Neural progenitor cell (in vitro differentiated cells): ENCODE results near the gene ARL8A. TPM values are rescaled to one million over a fixed set of nuclear protein-coding genes. Genes with fewer than 3 reads are reported as not detected.

Source experiments
- DNase-seq: peaks from one replicate; pipeline ENCODE4 v3.0.0-alpha.2; 2016; ENCODE audit warnings: low spot score
- H2AFZ ChIP-seq: fragments of 200-600 bp; sonication (generic); replicated peaks from 2 replicates; pipeline ENCODE4 v1.6.1; 2016; ENCODE audit warnings: antibody characterized with exemption
- H3F3A ChIP-seq: fragments of 200-600 bp; sonication (generic); 2 replicates; pipeline ENCODE4 v1.6.1; 2016; ENCODE audit warnings: antibody characterized with exemption, low read depth
- H3K27ac ChIP-seq: fragments of 200-600 bp; sonication (generic); 2 replicates; pipeline ENCODE4 v1.5.1; 2016; ENCODE audit warnings: mild to moderate bottlenecking
- H3K27me3 ChIP-seq: fragments of 200-600 bp; sonication (generic); 2 replicates; pipeline ENCODE4 v1.6.1; 2016; ENCODE audit warnings: mild to moderate bottlenecking, moderate library complexity
- H3K36me3 ChIP-seq: fragments of 200-600 bp; sonication (generic); 2 replicates; pipeline ENCODE4 v1.5.1; 2016
- H3K4me1 ChIP-seq: fragments of 200-600 bp; sonication (generic); 2 replicates; pipeline ENCODE4 v1.6.1; 2016; ENCODE audit warnings: mixed run types
- H3K4me2 ChIP-seq: fragments of 200-600 bp; sonication (generic); 2 replicates; pipeline ENCODE4 v1.6.1; 2016
- H3K4me3 ChIP-seq: fragments of 200-600 bp; sonication (generic); 2 replicates; pipeline ENCODE4 v1.5.1; 2016
- H3K79me2 ChIP-seq: fragments of 200-600 bp; sonication (generic); 2 replicates; pipeline ENCODE4 v1.6.1; 2016; ENCODE audit warnings: low read depth
- H3K9ac ChIP-seq: fragments of 200-600 bp; sonication (generic); 2 replicates; pipeline ENCODE4 v1.6.1; 2016
- H3K9me3 ChIP-seq: fragments of 200-600 bp; sonication (generic); 2 replicates; pipeline ENCODE4 v1.5.1; 2016; ENCODE audit warnings: low read depth
- H4K20me1 ChIP-seq: fragments of 200-600 bp; sonication (generic); 2 replicates; pipeline ENCODE4 v1.6.1; 2016; ENCODE audit warnings: low read depth
- H3K27ac Mint-ChIP-seq: 3 replicates; pipeline ENCODE4 v1.8.0; 2021; ENCODE audit warnings: mixed read lengths
- H3K27me3 Mint-ChIP-seq: 2 replicates; pipeline ENCODE4 v1.8.0; 2022; ENCODE audit warnings: low read depth, mild to moderate bottlenecking, inconsistent platforms, moderate library complexity, mixed read lengths; ENCODE audit not compliant: insufficient read depth
- H3K36me3 Mint-ChIP-seq: 3 replicates; pipeline ENCODE4 v1.8.0; 2021; ENCODE audit warnings: mixed read lengths
- H3K4me1 Mint-ChIP-seq: 3 replicates; pipeline ENCODE4 v1.8.0; 2021; ENCODE audit warnings: mixed read lengths
- H3K4me3 Mint-ChIP-seq: 3 replicates; pipeline ENCODE4 v1.8.0; 2021; ENCODE audit warnings: mild to moderate bottlenecking, moderate library complexity, mixed read lengths
- H3K9me3 Mint-ChIP-seq: 3 replicates; pipeline ENCODE4 v1.8.0; 2020; ENCODE audit warnings: mixed read lengths
- CTCF ChIP-seq: fragments of 200-600 bp; sonication (generic); IDR thresholded peaks from 2 replicates; pipeline ENCODE4 v1.5.1; 2017; ENCODE audit warnings: antibody characterized with exemption, mild to moderate bottlenecking
- EZH2 ChIP-seq: fragments of 200-600 bp; sonication (generic); IDR thresholded peaks from 2 replicates; pipeline ENCODE4 v1.6.1; 2017; ENCODE audit warnings: antibody characterized with exemption, mild to moderate bottlenecking, moderate library complexity
- EZH2phosphoT487 ChIP-seq: fragments of 200-600 bp; sonication (generic); IDR thresholded peaks from 2 replicates; pipeline ENCODE4 v1.6.1; 2017; ENCODE audit warnings: antibody characterized with exemption
- total RNA-seq: library from RNA; depleted of rRNA; stranded (reverse); fragments of >200 nt; gene quantifications from 2 replicates; pipeline ENCODE4 v1.2.3, GENCODE V29; 2015; ENCODE audit warnings: low replicate concordance

Gene ARL8A
- total RNA-seq, 1 donor from 2014 or later = 13.3 TPM

- Histone ChIP-seq H3K36me3 (no peaks in the 10 kb centered on the region), H3K4me3 (no peak overlapping the region), H3K27me3 (no peaks in the 10 kb centered on the region), H3K9ac (no peak overlapping the region), H3K4me2 (no peak overlapping the region), H3F3A (peaks cover 4% of the 10 kb centered on the region), H3K9me3 (no peaks in the 10 kb centered on the region), H4K20me1 (no peaks in the 10 kb centered on the region), H3K4me1 (peaks cover 3% of the 10 kb centered on the region), H3K79me2 (no peaks in the 10 kb centered on the region), H3K27ac (no peak overlapping the region), H2AFZ (no peak overlapping the region)
- H3K27ac Mint-ChIP-seq = no peak overlapping the region
- H3K4me3 Mint-ChIP-seq = no peak overlapping the region
- peaks cover 3% of the 10 kb centered on the region for H3K4me1 Mint-ChIP-seq
- no peak for TF ChIP-seq CTCF
- TF ChIP-seq EZH2phosphoT487 = no peak
- no peak for TF ChIP-seq EZH2
- no peaks in the 10 kb centered on the region for H3K36me3 Mint-ChIP-seq
- H3K27me3 Mint-ChIP-seq = peaks cover 8% of the 10 kb centered on the region
- no peaks in the 10 kb centered on the region for H3K9me3 Mint-ChIP-seq
- no peak for DNase-seq
These were observed 23.5 kb downstream of the ARL8A start for GRCh38 chr1:202121006-202121405.

GRCh38 chr1:202117898-202118371 is 26.6 kb downstream of the ARL8A start:
- TF ChIP-seq EZH2phosphoT487 (no peak), CTCF (no peak), EZH2 (no peak)
- no peak overlapping the region for H3K9ac ChIP-seq
- no peaks in the 10 kb centered on the region for H3K9me3 Mint-ChIP-seq
- no peak overlapping the region for H3K27ac Mint-ChIP-seq
- peaks cover 9% of the 10 kb centered on the region for H3K27me3 Mint-ChIP-seq
- no peaks in the 10 kb centered on the region for H4K20me1 ChIP-seq
- no peaks in the 10 kb centered on the region for H3K36me3 Mint-ChIP-seq
- peaks cover 10% of the 10 kb centered on the region for H3K4me1 ChIP-seq
- no peak overlapping the region for H3K4me3 Mint-ChIP-seq
- no peaks in the 10 kb centered on the region for H3F3A ChIP-seq
- H2AFZ ChIP-seq = no peak overlapping the region
- H3K27me3 ChIP-seq = no peaks in the 10 kb centered on the region
- H3K4me2 ChIP-seq = no peak overlapping the region
- H3K27ac ChIP-seq = no peak overlapping the region
- no peaks in the 10 kb centered on the region for H3K36me3 ChIP-seq
- H3K4me1 Mint-ChIP-seq = peaks cover 8% of the 10 kb centered on the region
- no peak for DNase-seq
- H3K9me3 ChIP-seq = no peaks in the 10 kb centered on the region
- no peaks in the 10 kb centered on the region for H3K79me2 ChIP-seq
- H3K4me3 ChIP-seq = no peak overlapping the region

- H3K4me1 ChIP-seq = peaks cover 10% of the 10 kb centered on the region
- no peak overlapping the region for H3K4me3 ChIP-seq
- Mint-ChIP-seq H3K27ac (no peak overlapping the region), H3K4me1 (peaks cover 9% of the 10 kb centered on the region), H3K4me3 (no peak overlapping the region), H3K27me3 (peaks cover 7% of the 10 kb centered on the region), H3K36me3 (no peaks in the 10 kb centered on the region), H3K9me3 (no peaks in the 10 kb centered on the region)
- H2AFZ ChIP-seq = no peak overlapping the region
- no peak for TF ChIP-seq EZH2phosphoT487
- no peak for TF ChIP-seq EZH2
- TF ChIP-seq CTCF = no peak
- H4K20me1 ChIP-seq = no peaks in the 10 kb centered on the region
- no peak for DNase-seq
- no peaks in the 10 kb centered on the region for H3F3A ChIP-seq
- no peaks in the 10 kb centered on the region for H3K27me3 ChIP-seq
- no peaks in the 10 kb centered on the region for H3K9me3 ChIP-seq
- H3K4me2 ChIP-seq = no peak overlapping the region
- H3K27ac ChIP-seq = no peak overlapping the region
- no peaks in the 10 kb centered on the region for H3K79me2 ChIP-seq
- no peak overlapping the region for H3K9ac ChIP-seq
- no peaks in the 10 kb centered on the region for H3K36me3 ChIP-seq
These were observed 28.2 kb downstream of the ARL8A start for GRCh38 chr1:202116287-202116686.
